HepG2 (cell line): ENCODE measurements around the gene UPB1. TPM values are rescaled to one million over a fixed set of nuclear protein-coding genes. Genes with fewer than 3 reads are reported as not detected.

ENCODE experiments used
- ATAC-seq: fragments of 200-7000 bp; cut with Tn5 transposase; 3 replicates; pipeline ENCODE4 v1.9.1; 2020; ENCODE audit warnings: mild to moderate bottlenecking, moderate library complexity
- BruUV-seq: library from RNA; stranded (reverse); fragments of 400-500 nt; replicated peaks from 2 replicates; lab custom pipeline; 2021; lab: Mats Ljungman, UMichigan
- CTCF ChIA-PET: fragments of 300-600 bp; formaldehyde crosslinking; extraction: SDS; loops from one replicate; lab custom pipeline; 2021; ENCODE audit warnings: low total read pairs, inconsistent platforms, low intra/inter-chr PET ratio; lab: Yijun Ruan, JAX
- POLR2A ChIA-PET: fragments of 350-600 bp; sonication (Branson Sonifier 250); formaldehyde crosslinking; loops from one replicate; lab custom pipeline; 2020; ENCODE audit warnings: antibody characterized with exemption, inconsistent platforms; lab: Yijun Ruan, JAX
- DNase-seq: peaks from one replicate; pipeline ENCODE4 v3.0.0-alpha.2; 2015; ENCODE audit warnings: low spot score
- FAIRE-seq: peaks from 3 replicates; lab custom pipeline; 2011; peaks lifted over from hg19 to GRCh38; lab: Jason Lieb, UNC
- H2AFZ ChIP-seq: one replicate; pipeline ENCODE4 v1.6.1; 2011; ENCODE audit warnings: low read length, inconsistent platforms
- H3K27ac ChIP-seq: fragments of 300-600 bp; 3 replicates; pipeline ENCODE4 v1.8.0; 2011; ENCODE audit warnings: mixed run types, mild to moderate bottlenecking, mixed read lengths, low read length, inconsistent platforms; ENCODE audit not compliant: insufficient read depth; ENCODE audit errors: extremely low read length
- H3K27me3 ChIP-seq, 2 experiments: fragments of 200-600 bp in 1 of 2; 2 replicates in 1 of 2; 3 replicates in 1 of 2; pipeline versions ENCODE4 v1.6.0 to v1.8.0; 2011; ENCODE audit warnings: low read length in 2 of 2, mild to moderate bottlenecking in 2 of 2, moderate library complexity in 2 of 2, inconsistent platforms in 1 of 2; ENCODE audit not compliant: insufficient read depth in 2 of 2, control insufficient read depth in 1 of 2
- H3K36me3 ChIP-seq, 2 experiments: fragments of 200-600 bp in 1 of 2; replicated peaks in 1 of 2; 2 replicates in 1 of 2; 3 replicates in 1 of 2; pipeline versions ENCODE4 v1.5.1 to v1.8.0; 2011; ENCODE audit warnings: low read length in 2 of 2, inconsistent platforms in 1 of 2; ENCODE audit not compliant: insufficient read depth in 2 of 2, control insufficient read depth in 1 of 2
- H3K4me1 ChIP-seq: 2 replicates; pipeline ENCODE4 v1.5.1; 2012; ENCODE audit warnings: low read length, inconsistent platforms; ENCODE audit not compliant: insufficient read depth
- H3K4me2 ChIP-seq: 2 replicates; pipeline ENCODE4 v1.6.0; 2011; ENCODE audit warnings: low read depth, low read length, inconsistent platforms
- H3K4me3 ChIP-seq, 3 experiments: fragments of 200-600 bp in 1 of 3; sonication (generic), shearing (Covaris generic) in 1 of 3; replicated peaks in 1 of 3; 2 replicates each; pipeline ENCODE4 v1.5.1; 2011 to 2016; ENCODE audit warnings: low read length in 3 of 3, inconsistent platforms in 2 of 3, low read depth in 2 of 3, mild to moderate bottlenecking in 2 of 3, control low read depth in 1 of 3, mixed read lengths in 1 of 3; ENCODE audit not compliant: insufficient read depth in 1 of 3
- H3K79me2 ChIP-seq: one replicate; pipeline ENCODE4 v1.6.1; 2011; ENCODE audit warnings: low read length, inconsistent platforms; ENCODE audit not compliant: insufficient read depth
- H3K9ac ChIP-seq: 2 replicates; pipeline ENCODE4 v1.6.0; 2011; ENCODE audit warnings: mild to moderate bottlenecking, low read depth, low read length, inconsistent platforms; ENCODE audit not compliant: insufficient read depth
- H3K9me3 ChIP-seq: 2 replicates; pipeline ENCODE4 v1.5.1; 2012; ENCODE audit warnings: mild to moderate bottlenecking, low read length
- H4K20me1 ChIP-seq: 2 replicates; pipeline ENCODE4 v1.6.0; 2011; ENCODE audit warnings: inconsistent platforms, mild to moderate bottlenecking, low read length, moderate library complexity; ENCODE audit not compliant: insufficient read depth
- KAT7 ChIP-seq: IDR thresholded peaks from 2 replicates; pipeline ENCODE4 v1.6.1; 2018; ENCODE audit warnings: borderline replicate concordance, missing compliant biosample characterization
- LCORL ChIP-seq, 2 experiments: fragments of 450-650 bp in 1 of 2; sonication (generic) in 1 of 2; formaldehyde crosslinking in 1 of 2; IDR thresholded peaks; 2 replicates each; pipeline versions ENCODE4 v1.5.0 to v1.6.1; 2017 to 2020; ENCODE audit warnings: antibody characterized with exemption in 1 of 2, missing genetic modification reagents in 1 of 2
- MATR3 ChIP-seq: sonication (generic); formaldehyde crosslinking; IDR thresholded peaks from 2 replicates; pipeline ENCODE4 v1.4.0; 2020; ENCODE audit warnings: missing genetic modification reagents
- MBD4 ChIP-seq: IDR thresholded peaks from 2 replicates; pipeline ENCODE4 v1.6.1; 2012; ENCODE audit warnings: low read length, inconsistent platforms, borderline replicate concordance
- NFKB2 ChIP-seq: sonication (generic); formaldehyde crosslinking; IDR thresholded peaks from 2 replicates; pipeline ENCODE4 v1.4.0; 2020; ENCODE audit warnings: missing genetic modification reagents, borderline replicate concordance
- PITX1 ChIP-seq: sonication (generic); formaldehyde crosslinking; IDR thresholded peaks from 2 replicates; pipeline ENCODE4 v1.5.1; 2020; ENCODE audit warnings: mild to moderate bottlenecking, missing genetic modification reagents
- PPARG ChIP-seq: conservative IDR thresholded peaks from 2 replicates; pipeline ENCODE4 v1.6.1; 2016; ENCODE audit warnings: missing biosample characterization, missing genetic modification reagents
- REPIN1 ChIP-seq: sonication (generic); formaldehyde crosslinking; IDR thresholded peaks from 2 replicates; pipeline ENCODE4 v1.8.0; 2022; ENCODE audit warnings: missing genetic modification reagents, low read depth, mild to moderate bottlenecking, borderline replicate concordance
- SPEN ChIP-seq: sonication (generic); formaldehyde crosslinking; IDR thresholded peaks from 2 replicates; pipeline ENCODE4 v1.5.1; 2020; ENCODE audit warnings: low read depth, mild to moderate bottlenecking, missing genetic modification reagents
- SRSF9 ChIP-seq: fragments of 200-400 bp; formaldehyde crosslinking; IDR thresholded peaks from 2 replicates; pipeline ENCODE4 v1.6.1; 2018; ENCODE audit warnings: borderline replicate concordance, mild to moderate bottlenecking, low read depth, low read length; ENCODE audit not compliant: insufficient read depth, poor library complexity, severe bottlenecking
- ZNF253 ChIP-seq: sonication (generic); formaldehyde crosslinking; IDR thresholded peaks from 2 replicates; pipeline ENCODE4 v1.8.0; 2022; ENCODE audit warnings: mild to moderate bottlenecking, missing genetic modification reagents, borderline replicate concordance
- ZNF382 ChIP-seq: sonication (generic); formaldehyde crosslinking; IDR thresholded peaks from 2 replicates; pipeline ENCODE4 v1.5.0; 2020; ENCODE audit warnings: missing genetic modification reagents, mild to moderate bottlenecking, borderline replicate concordance
- ZNF441 ChIP-seq: sonication (generic); formaldehyde crosslinking; IDR thresholded peaks from 2 replicates; pipeline ENCODE4 v1.7.0; 2021; ENCODE audit warnings: missing genetic modification reagents, borderline replicate concordance
- ZNF713 ChIP-seq: sonication (generic); formaldehyde crosslinking; IDR thresholded peaks from 2 replicates; pipeline ENCODE4 v1.4.0; 2020; ENCODE audit warnings: mild to moderate bottlenecking, missing genetic modification reagents
- ZNF83 ChIP-seq: sonication (generic); formaldehyde crosslinking; IDR thresholded peaks from 2 replicates; pipeline ENCODE4 v1.4.0; 2020; ENCODE audit warnings: missing genetic modification reagents, mild to moderate bottlenecking, borderline replicate concordance
- ZSCAN21 ChIP-seq: sonication (generic); formaldehyde crosslinking; IDR thresholded peaks from 2 replicates; pipeline ENCODE4 v1.8.0; 2022; ENCODE audit warnings: mild to moderate bottlenecking, missing genetic modification reagents, moderate library complexity, borderline replicate concordance
- WGBS: methylation state at CpG from one replicate; pipeline ENCODE4 v1.1.6; 2017; ENCODE audit warnings: low lambda C conversion rate; 5-methylcytosine and 5-hydroxymethylcytosine counted together
- in situ Hi-C: cut with HindIII; loops from 2 replicates; pipeline ENCODE4 v1.10.0; 2017; ENCODE audit warnings: low pct_unique_long_range_greater_than_20kb; ENCODE audit not compliant: extremely low pct_ligation_motif_present
- intact Hi-C: fragments of 100-400 bp; cut with micrococcal nuclease; formaldehyde crosslinking; loops from one replicate; pipeline ENCODE4 v1.10.0; 2022; ENCODE audit not compliant: unreplicated experiment
- polyA plus RNA-seq, 8 experiments: library from polyadenylated mRNA; depleted of rRNA in 3 of 8; stranded (reverse) in 7 of 8; unstranded in 1 of 8; fragments of >200 nt; fragmentation: Illumina TruSeq in 4 of 8; extraction: Trizol in 4 of 8; gene quantifications; 2 replicates each; pipeline versions ENCODE4 v1.2.1 to v1.2.3, GENCODE V29; 2011 to 2016; ENCODE audit warnings: low read depth in 4 of 8, missing spikeins in 1 of 8, mixed read lengths in 1 of 8; ENCODE audit not compliant: insufficient read depth in 1 of 8
- total RNA-seq, 5 experiments: library from RNA; depleted of rRNA; stranded (reverse); fragments of >200 nt; fragmentation: Illumina TruSeq; extraction: Trizol; gene quantifications; 2 replicates each; pipeline ENCODE4 v1.2.3, GENCODE V29; 2016; ENCODE audit warnings: low read depth in 1 of 5
- TF ChIP-seq, protein P1 (sequence below): IDR thresholded peaks from 2 replicates; pipeline ENCODE4 v1.6.1; 2012; ENCODE audit warnings: inconsistent platforms
- TF ChIP-seq, protein P2 (sequence below): sonication (generic); formaldehyde crosslinking; IDR thresholded peaks from 2 replicates; pipeline ENCODE4 v1.5.0; 2020; ENCODE audit warnings: missing genetic modification reagents
- TF ChIP-seq, protein P3 (sequence below): sonication (generic); formaldehyde crosslinking; IDR thresholded peaks from 2 replicates; pipeline ENCODE4 v1.4.0; 2020; ENCODE audit warnings: missing genetic modification reagents

UPB1 gene
- total and polyA plus RNA-seq, 2 of the 13 experiments (the other 11 are each of a cell fraction or from before 2014, with no cell fraction given): 0.38 to 1.2 TPM

GRCh38 chr22:24502034-24502433, 6.9 kb downstream of the UPB1 start:
- Histone ChIP-seq H2AFZ (no peak overlapping the region), H3K4me1 (peaks cover 100% of the 10 kb centered on the region), H3K36me3 (no peaks in the 10 kb centered on the region), H3K27me3 (no peaks in the 10 kb centered on the region), H3K4me2 (no peak overlapping the region), H3K4me3 (no peak overlapping the region), H4K20me1 (no peaks in the 10 kb centered on the region), H3K79me2 (no peaks in the 10 kb centered on the region), H3K27ac (no peak overlapping the region), H3K9me3 (no peaks in the 10 kb centered on the region), H3K9ac (no peak overlapping the region)
- in situ Hi-C loops (no loop called here), intact Hi-C loops (loop anchor here (5.0 to 10.0 kb wide), 2 partner anchors 80 to 227 kb away; partner anchors contain the start of gene SPECC1L)
- TF ChIP-seq ZNF441 (CRISPR knock-in tag) (no peak), PITX1 (CRISPR knock-in tag) (no peak), SRSF9 (no peak), ZNF253 (CRISPR knock-in tag) (no peak), PPARG (no peak), KAT7 (no peak), MATR3 (no peak), NFKB2 (no peak), MBD4 (no peak), ZNF382 (CRISPR knock-in tag) (no peak), SPEN (CRISPR knock-in tag) (no peak), REPIN1 (no peak), ZSCAN21 (no peak), LCORL (IDR thresholded peaks at IDR 0.05) (no peak), LCORL (CRISPR knock-in tag; IDR thresholded peaks at IDR 0.05) (no peak), ZNF713 (CRISPR knock-in tag) (no peak), ZNF83 (CRISPR knock-in tag) (no peak)
- TF ChIP-seq, protein P1, sequence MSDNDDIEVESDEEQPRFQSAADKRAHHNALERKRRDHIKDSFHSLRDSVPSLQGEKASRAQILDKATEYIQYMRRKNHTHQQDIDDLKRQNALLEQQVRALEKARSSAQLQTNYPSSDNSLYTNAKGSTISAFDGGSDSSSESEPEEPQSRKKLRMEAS: no peak
- TF ChIP-seq, protein P2, sequence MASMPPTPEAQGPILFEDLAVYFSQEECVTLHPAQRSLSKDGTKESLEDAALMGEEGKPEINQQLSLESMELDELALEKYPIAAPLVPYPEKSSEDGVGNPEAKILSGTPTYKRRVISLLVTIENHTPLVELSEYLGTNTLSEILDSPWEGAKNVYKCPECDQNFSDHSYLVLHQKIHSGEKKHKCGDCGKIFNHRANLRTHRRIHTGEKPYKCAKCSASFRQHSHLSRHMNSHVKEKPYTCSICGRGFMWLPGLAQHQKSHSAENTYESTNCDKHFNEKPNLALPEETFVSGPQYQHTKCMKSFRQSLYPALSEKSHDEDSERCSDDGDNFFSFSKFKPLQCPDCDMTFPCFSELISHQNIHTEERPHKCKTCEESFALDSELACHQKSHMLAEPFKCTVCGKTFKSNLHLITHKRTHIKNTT (CRISPR knock-in tag): no peak
- TF ChIP-seq, protein P3, sequence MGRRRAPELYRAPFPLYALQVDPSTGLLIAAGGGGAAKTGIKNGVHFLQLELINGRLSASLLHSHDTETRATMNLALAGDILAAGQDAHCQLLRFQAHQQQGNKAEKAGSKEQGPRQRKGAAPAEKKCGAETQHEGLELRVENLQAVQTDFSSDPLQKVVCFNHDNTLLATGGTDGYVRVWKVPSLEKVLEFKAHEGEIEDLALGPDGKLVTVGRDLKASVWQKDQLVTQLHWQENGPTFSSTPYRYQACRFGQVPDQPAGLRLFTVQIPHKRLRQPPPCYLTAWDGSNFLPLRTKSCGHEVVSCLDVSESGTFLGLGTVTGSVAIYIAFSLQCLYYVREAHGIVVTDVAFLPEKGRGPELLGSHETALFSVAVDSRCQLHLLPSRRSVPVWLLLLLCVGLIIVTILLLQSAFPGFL (CRISPR knock-in tag): no peak
- ATAC-seq (no peak), DNase-seq (no peak), FAIRE-seq (no peak)
- CTCF ChIA-PET: no interaction called here
- WGBS: 83% methylated on average over 7 of the region's 7 CpGs
- POLR2A ChIA-PET: interaction anchor here (0.9 to 2.6 kb wide), 5 partner anchors 9 to 81 kb away, joined by 4 to 8 read pairs (median 4); no protein-coding TSS in a partner anchor
- BruUV-seq: no TSS peak
